Measurements from ENCODE around the gene LSP1. TPM values are rescaled to one million over a fixed set of nuclear protein-coding genes. Genes with fewer than 3 reads are reported as not detected.
A peak's percentile ranks its signal among the peaks of the same experiment; 100 is the strongest.

Gene LSP1
- total and polyA plus RNA-seq, 2 of the 13 experiments (the other 11 are each of a cell fraction or from before 2014, with no cell fraction given), result 0.59 to 1.00 TPM

GRCh38 chr11:1851468-1852180 lies 1.3 kb upstream of the LSP1 start:
- 0 out of 2 replicates have a peak, but pooled peaks have one; percentile 12 for TF ChIP-seq UBTF (CRISPR knock-in tag; IDR thresholded peaks at IDR 0.05)
- TF ChIP-seq KDM5B (CRISPR knock-in tag; IDR thresholded peaks at IDR 0.05; ENCODE audit: borderline replicate concordance), result no peak
- no peak for TF ChIP-seq ZNF740 (CRISPR knock-in tag; IDR thresholded peaks at IDR 0.05)
- TF ChIP-seq ZNF770 (CRISPR knock-in tag; IDR thresholded peaks at IDR 0.05), result no peak
- no peak for TF ChIP-seq ZNF263 (CRISPR knock-in tag; IDR thresholded peaks at IDR 0.05)
- Histone ChIP-seq H3K27me3 (ENCODE audit: control insufficient read depth in 1 of 2, insufficient read depth in 2 of 2, low read length in 2 of 2) (peaks cover 29 to 81% of the 10 kb centered on the region in 2 experiments), H3K9me3 (ENCODE audit: low read length) (no peaks in the 10 kb centered on the region), H3K4me2 (ENCODE audit: low read depth, low read length) (no peak overlapping the region), H3K36me3 (replicated peaks in 1 of 2; ENCODE audit: control insufficient read depth in 1 of 2, insufficient read depth in 2 of 2, low read length in 2 of 2) (no peaks in the 10 kb centered on the region), H3K27ac (ENCODE audit: extremely low read length, insufficient read depth, low read length) (no peak overlapping the region), H2AFZ (ENCODE audit: low read length) (no peak overlapping the region), H3K79me2 (ENCODE audit: insufficient read depth, low read length) (no peaks in the 10 kb centered on the region), H3K4me1 (ENCODE audit: insufficient read depth, low read length) (no peaks in the 10 kb centered on the region), H4K20me1 (ENCODE audit: insufficient read depth, low read length) (no peaks in the 10 kb centered on the region), H3K9ac (ENCODE audit: insufficient read depth, low read depth, low read length) (no peak overlapping the region), H3K4me3 (replicated peaks in 1 of 3; ENCODE audit: insufficient read depth in 1 of 3, low read depth in 2 of 3, low read length in 3 of 3) (no peak overlapping the region)
- ChIA-PET CTCF (ENCODE audit: low intra/inter-chr PET ratio, low total read pairs) (no interaction called here), POLR2A (no interaction called here)
- intact Hi-C loops (cut with micrococcal nuclease; ENCODE audit: unreplicated experiment) (no loop called here), in situ Hi-C loops (cut with HindIII; ENCODE audit: extremely low pct_ligation_motif_present, low pct_unique_long_range_greater_than_20kb) (no loop called here)
- WGBS (ENCODE audit: low lambda C conversion rate), result 35% methylated on average over 7 of the region's 21 CpGs
- DNase-seq (ENCODE audit: low spot score), result no peak
- BruUV-seq (replicated peaks), result no TSS peak
- no peak for ATAC-seq
- FAIRE-seq, result no peak

Measured in HepG2 (cell line).